Neural cell (in vitro differentiated cells): ENCODE data around the gene SIGLEC15. TPM values are rescaled to one million over a fixed set of nuclear protein-coding genes. Genes with fewer than 3 reads are reported as not detected.

Experiments
- H2AFZ ChIP-seq: fragments of 200-600, 300-800 bp; sonication (generic), shearing (Covaris generic); 2 replicates; pipeline ENCODE4 v1.6.0; 2014; ENCODE audit warnings: low read depth, mild to moderate bottlenecking, antibody characterized with exemption, low read length, moderate library complexity
- H3F3A ChIP-seq: fragments of 200-600 bp; shearing (Covaris generic); 2 replicates; pipeline ENCODE4 v1.6.1; 2016; ENCODE audit warnings: mild to moderate bottlenecking, moderate library complexity, mixed read lengths, antibody characterized with exemption, low read length; ENCODE audit not compliant: insufficient read depth, poor library complexity, severe bottlenecking
- H3K27ac ChIP-seq: fragments of 200-600, 300-800 bp; sonication (generic), shearing (Covaris generic); 2 replicates; pipeline ENCODE4 v1.5.1; 2014; ENCODE audit warnings: mild to moderate bottlenecking, low read length, moderate library complexity
- H3K27me3 ChIP-seq: fragments of 300-800, 200-600 bp; sonication (generic), shearing (Covaris generic); 2 replicates; pipeline ENCODE4 v1.6.0; 2014; ENCODE audit warnings: mild to moderate bottlenecking, low read depth, low read length, moderate library complexity; ENCODE audit not compliant: insufficient read depth
- H3K36me3 ChIP-seq: fragments of 300-800, 200-600 bp; sonication (generic), shearing (Covaris generic); 2 replicates; pipeline ENCODE4 v1.5.1; 2014; ENCODE audit warnings: mild to moderate bottlenecking, antibody characterized with exemption, low read length, moderate library complexity; ENCODE audit not compliant: insufficient read depth
- H3K4me2 ChIP-seq: fragments of 300-800, 200-600 bp; sonication (generic), shearing (Covaris generic); 2 replicates; pipeline ENCODE4 v1.6.0; 2014; ENCODE audit warnings: mild to moderate bottlenecking, low read length
- H3K4me3 ChIP-seq: fragments of 300-800, 200-600 bp; sonication (generic), shearing (Covaris generic); 2 replicates; pipeline ENCODE4 v1.5.1; 2014; ENCODE audit warnings: mild to moderate bottlenecking, low read length, moderate library complexity
- H3K79me2 ChIP-seq: fragments of 200-600 bp; shearing (Covaris generic); replicated peaks from 2 replicates; pipeline ENCODE4 v1.6.0; 2014; ENCODE audit warnings: mild to moderate bottlenecking, low read length, moderate library complexity; ENCODE audit not compliant: insufficient read depth
- H3K9ac ChIP-seq: fragments of 300-800, 200-600 bp; sonication (generic), shearing (Covaris generic); 2 replicates; pipeline ENCODE4 v1.6.1; 2016; ENCODE audit warnings: mild to moderate bottlenecking, low read length, mixed read lengths
- H3K9me2 ChIP-seq: fragments of 200-600 bp; shearing (Covaris generic); 2 replicates; pipeline ENCODE4 v1.6.1; 2016; ENCODE audit warnings: mild to moderate bottlenecking, low read length, mixed read lengths; ENCODE audit not compliant: insufficient read depth
- H3K9me3 ChIP-seq: fragments of 200-600, 300-800 bp; sonication (generic), shearing (Covaris generic); 2 replicates; pipeline ENCODE4 v1.6.1; 2016; ENCODE audit warnings: mild to moderate bottlenecking, mixed run types, low read length, moderate library complexity, mixed read lengths
- H4K20me1 ChIP-seq: fragments of 200-600 bp; shearing (Covaris generic); 2 replicates; pipeline ENCODE4 v1.6.1; 2016; ENCODE audit warnings: mild to moderate bottlenecking, mixed run types; ENCODE audit not compliant: insufficient read depth
- EP300 ChIP-seq: fragments of 450-650 bp; conservative IDR thresholded peaks from 2 replicates; pipeline ENCODE4 v1.6.1; 2014; ENCODE audit warnings: antibody characterized with exemption, mild to moderate bottlenecking, moderate library complexity; ENCODE audit not compliant: poor library complexity, severe bottlenecking
- EZH2 ChIP-seq: fragments of 200-600, 300-800 bp; shearing (Covaris generic), sonication (generic); IDR thresholded peaks from 2 replicates; pipeline ENCODE4 v1.6.1; 2014; ENCODE audit warnings: antibody characterized with exemption, low read length, borderline replicate concordance, mild to moderate bottlenecking; ENCODE audit not compliant: insufficient read depth, poor library complexity, severe bottlenecking
- MXI1 ChIP-seq: fragments of 450-650 bp; conservative IDR thresholded peaks from 2 replicates; pipeline ENCODE4 v1.6.1; 2014; ENCODE audit warnings: antibody characterized with exemption, mild to moderate bottlenecking; ENCODE audit not compliant: poor library complexity, severe bottlenecking
- POLR2AphosphoS5 ChIP-seq: IDR thresholded peaks from 2 replicates; pipeline ENCODE4 v1.6.1; 2012
- RAD21 ChIP-seq: fragments of 450-650 bp; conservative IDR thresholded peaks from 2 replicates; pipeline ENCODE4 v1.6.1; 2014; ENCODE audit warnings: antibody characterized with exemption, mild to moderate bottlenecking, moderate library complexity
- REST ChIP-seq: IDR thresholded peaks from 2 replicates; pipeline ENCODE4 v1.6.1; 2012; ENCODE audit warnings: borderline replicate concordance
- SMC3 ChIP-seq: fragments of 450-650 bp; conservative IDR thresholded peaks from 2 replicates; pipeline ENCODE4 v1.6.1; 2014; ENCODE audit warnings: antibody characterized with exemption, mild to moderate bottlenecking, moderate library complexity; ENCODE audit not compliant: poor library complexity
- TAF1 ChIP-seq: IDR thresholded peaks from 2 replicates; pipeline ENCODE4 v1.6.1; 2012; ENCODE audit warnings: low read depth
- polyA plus RNA-seq: library from polyadenylated mRNA; depleted of rRNA; stranded (reverse); fragments of >200 nt; gene quantifications from 2 replicates; pipeline ENCODE4 v1.2.3, GENCODE V29; 2014
- TF ChIP-seq, protein P1 (sequence below): fragments of 450-650 bp; IDR thresholded peaks from 2 replicates; pipeline ENCODE4 v1.5.1; 2014; ENCODE audit warnings: antibody characterized with exemption, mild to moderate bottlenecking, moderate library complexity; ENCODE audit not compliant: poor library complexity, severe bottlenecking

The SIGLEC15 gene
- polyA plus RNA-seq, 1 donor from 2014 or later: not detected

GRCh38 chr18:45785134-45785533 lies 40.3 kb upstream of the SIGLEC15 start:
- Histone ChIP-seq H3F3A (no peaks in the 10 kb centered on the region), H2AFZ (no peak overlapping the region), H3K9ac (no peak overlapping the region), H4K20me1 (no peaks in the 10 kb centered on the region), H3K79me2 (no peaks in the 10 kb centered on the region), H3K9me2 (no peaks in the 10 kb centered on the region), H3K4me3 (no peak overlapping the region), H3K27ac (no peak overlapping the region), H3K9me3 (no peaks in the 10 kb centered on the region), H3K4me2 (no peak overlapping the region), H3K36me3 (no peaks in the 10 kb centered on the region), H3K27me3 (no peaks in the 10 kb centered on the region)
- TF ChIP-seq REST (no peak), RAD21 (no peak), POLR2AphosphoS5 (no peak), SMC3 (no peak), EP300 (no peak)
- TF ChIP-seq, protein P1, sequence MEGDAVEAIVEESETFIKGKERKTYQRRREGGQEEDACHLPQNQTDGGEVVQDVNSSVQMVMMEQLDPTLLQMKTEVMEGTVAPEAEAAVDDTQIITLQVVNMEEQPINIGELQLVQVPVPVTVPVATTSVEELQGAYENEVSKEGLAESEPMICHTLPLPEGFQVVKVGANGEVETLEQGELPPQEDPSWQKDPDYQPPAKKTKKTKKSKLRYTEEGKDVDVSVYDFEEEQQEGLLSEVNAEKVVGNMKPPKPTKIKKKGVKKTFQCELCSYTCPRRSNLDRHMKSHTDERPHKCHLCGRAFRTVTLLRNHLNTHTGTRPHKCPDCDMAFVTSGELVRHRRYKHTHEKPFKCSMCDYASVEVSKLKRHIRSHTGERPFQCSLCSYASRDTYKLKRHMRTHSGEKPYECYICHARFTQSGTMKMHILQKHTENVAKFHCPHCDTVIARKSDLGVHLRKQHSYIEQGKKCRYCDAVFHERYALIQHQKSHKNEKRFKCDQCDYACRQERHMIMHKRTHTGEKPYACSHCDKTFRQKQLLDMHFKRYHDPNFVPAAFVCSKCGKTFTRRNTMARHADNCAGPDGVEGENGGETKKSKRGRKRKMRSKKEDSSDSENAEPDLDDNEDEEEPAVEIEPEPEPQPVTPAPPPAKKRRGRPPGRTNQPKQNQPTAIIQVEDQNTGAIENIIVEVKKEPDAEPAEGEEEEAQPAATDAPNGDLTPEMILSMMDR: no peak

GRCh38 chr18:45786941-45787340 lies 38.5 kb upstream of the SIGLEC15 start:
- Histone ChIP-seq H2AFZ (no peak overlapping the region), H3K36me3 (no peaks in the 10 kb centered on the region), H3F3A (no peaks in the 10 kb centered on the region), H3K9ac (no peak overlapping the region), H3K27me3 (no peaks in the 10 kb centered on the region), H3K27ac (no peak overlapping the region), H4K20me1 (no peaks in the 10 kb centered on the region), H3K9me3 (no peaks in the 10 kb centered on the region), H3K79me2 (no peaks in the 10 kb centered on the region), H3K9me2 (no peaks in the 10 kb centered on the region), H3K4me2 (no peak overlapping the region), H3K4me3 (no peak overlapping the region)
- no peak for TF ChIP-seq MXI1
- TF ChIP-seq EP300: no peak
- no peak for TF ChIP-seq RAD21
- TF ChIP-seq EZH2: no peak
- TF ChIP-seq, protein P1: no peak
- TF ChIP-seq SMC3: no peak
- TF ChIP-seq POLR2AphosphoS5: no peak
- TF ChIP-seq TAF1: no peak
- TF ChIP-seq REST: no peak
